PFSK-1 (cell line): Measurements from ENCODE around the gene ACER3.

Experiments used
- POLR2AphosphoS5 ChIP-seq: IDR thresholded peaks from 2 replicates; pipeline ENCODE4 v1.6.1; 2012; ENCODE audit warnings: low read depth, mild to moderate bottlenecking, control low read depth, low read length, moderate library complexity
- SIN3A ChIP-seq: IDR thresholded peaks from 2 replicates; pipeline ENCODE4 v1.6.1; 2012; ENCODE audit warnings: mild to moderate bottlenecking, low read length, moderate library complexity, borderline replicate concordance; ENCODE audit not compliant: insufficient read depth
- TAF1 ChIP-seq: IDR thresholded peaks from 2 replicates; pipeline ENCODE4 v1.6.1; 2012; ENCODE audit warnings: low read length, control low read depth, borderline replicate concordance; ENCODE audit not compliant: insufficient read depth
- TF ChIP-seq, protein P1 (sequence below), 2 experiments: IDR thresholded peaks; 2 replicates each; pipeline versions ENCODE4 v1.6.1 to v1.8.0; 2011 to 2012; ENCODE audit warnings: low read depth in 2 of 2, low read length in 2 of 2, control low read depth in 1 of 2, inconsistent platforms in 1 of 2, mild to moderate bottlenecking in 1 of 2, moderate library complexity in 1 of 2; ENCODE audit not compliant: insufficient read depth in 1 of 2

DNA sequence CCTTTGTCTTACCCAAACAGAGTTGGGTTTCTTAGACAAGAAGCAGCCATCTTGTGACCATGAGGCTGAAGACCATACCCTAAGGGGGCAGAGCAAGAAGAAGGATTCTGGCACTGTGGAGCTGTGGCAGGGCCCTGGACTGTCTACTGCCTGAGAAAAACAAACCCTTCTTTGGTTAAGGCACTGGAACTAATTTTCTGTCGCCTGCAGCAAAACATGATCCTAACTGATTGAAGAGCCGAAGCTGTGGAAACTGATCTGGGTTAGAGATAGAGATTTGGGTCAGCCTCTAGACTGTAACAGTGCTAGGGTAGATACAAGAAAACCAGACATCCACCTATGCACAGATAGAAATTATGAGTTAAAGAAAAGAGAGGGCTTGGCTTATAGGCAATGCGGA lies 11.3 kb upstream of the ACER3 start:
- TF ChIP-seq POLR2AphosphoS5: no peak
- no peak for TF ChIP-seq SIN3A
- TF ChIP-seq, protein P1, sequence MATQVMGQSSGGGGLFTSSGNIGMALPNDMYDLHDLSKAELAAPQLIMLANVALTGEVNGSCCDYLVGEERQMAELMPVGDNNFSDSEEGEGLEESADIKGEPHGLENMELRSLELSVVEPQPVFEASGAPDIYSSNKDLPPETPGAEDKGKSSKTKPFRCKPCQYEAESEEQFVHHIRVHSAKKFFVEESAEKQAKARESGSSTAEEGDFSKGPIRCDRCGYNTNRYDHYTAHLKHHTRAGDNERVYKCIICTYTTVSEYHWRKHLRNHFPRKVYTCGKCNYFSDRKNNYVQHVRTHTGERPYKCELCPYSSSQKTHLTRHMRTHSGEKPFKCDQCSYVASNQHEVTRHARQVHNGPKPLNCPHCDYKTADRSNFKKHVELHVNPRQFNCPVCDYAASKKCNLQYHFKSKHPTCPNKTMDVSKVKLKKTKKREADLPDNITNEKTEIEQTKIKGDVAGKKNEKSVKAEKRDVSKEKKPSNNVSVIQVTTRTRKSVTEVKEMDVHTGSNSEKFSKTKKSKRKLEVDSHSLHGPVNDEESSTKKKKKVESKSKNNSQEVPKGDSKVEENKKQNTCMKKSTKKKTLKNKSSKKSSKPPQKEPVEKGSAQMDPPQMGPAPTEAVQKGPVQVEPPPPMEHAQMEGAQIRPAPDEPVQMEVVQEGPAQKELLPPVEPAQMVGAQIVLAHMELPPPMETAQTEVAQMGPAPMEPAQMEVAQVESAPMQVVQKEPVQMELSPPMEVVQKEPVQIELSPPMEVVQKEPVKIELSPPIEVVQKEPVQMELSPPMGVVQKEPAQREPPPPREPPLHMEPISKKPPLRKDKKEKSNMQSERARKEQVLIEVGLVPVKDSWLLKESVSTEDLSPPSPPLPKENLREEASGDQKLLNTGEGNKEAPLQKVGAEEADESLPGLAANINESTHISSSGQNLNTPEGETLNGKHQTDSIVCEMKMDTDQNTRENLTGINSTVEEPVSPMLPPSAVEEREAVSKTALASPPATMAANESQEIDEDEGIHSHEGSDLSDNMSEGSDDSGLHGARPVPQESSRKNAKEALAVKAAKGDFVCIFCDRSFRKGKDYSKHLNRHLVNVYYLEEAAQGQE (IDR thresholded peaks at IDR 0.05; ENCODE audit: insufficient read depth in 1 of 2, low read depth in 2 of 2, low read length in 2 of 2): no peak
- TF ChIP-seq TAF1: no peak
